HG02678 (cell line): Measurements from ENCODE around the gene CDK6.

ENCODE experiments used
- ATAC-seq: cut with Tn5 transposase; IDR thresholded peaks from one replicate; pipeline ENCODE4 v1.9.1; 2021; ENCODE audit warnings: mild to moderate bottlenecking, moderate library complexity; ENCODE audit not compliant: unreplicated experiment

CDK6 gene

GRCh38 chr7:92631067-92631849 is 205.1 kb downstream of the CDK6 start:
- ATAC-seq = peak; percentile 72

GRCh38 chr7:92629779-92630178 is 206.6 kb downstream of the CDK6 start:
- ATAC-seq = no peak

DNA sequence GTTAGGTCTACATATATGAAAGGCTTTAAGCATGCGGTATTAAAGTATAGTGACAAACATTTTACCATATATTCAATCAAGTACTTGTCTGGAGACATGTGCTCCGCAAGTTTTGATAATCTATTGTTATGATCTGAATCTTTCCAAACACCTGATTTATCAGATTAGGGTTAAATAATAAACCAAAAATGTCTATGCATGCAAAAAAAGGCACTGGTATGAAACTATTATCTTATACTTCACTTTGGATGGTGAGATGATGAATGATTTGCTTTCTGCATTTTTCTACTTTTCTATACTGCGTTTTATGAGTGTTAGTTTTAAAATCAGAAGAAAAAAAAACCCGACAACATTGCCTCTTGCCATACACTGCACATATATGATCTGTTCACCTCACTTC is 208.4 kb downstream of the CDK6 start:
- ATAC-seq = no peak

DNA sequence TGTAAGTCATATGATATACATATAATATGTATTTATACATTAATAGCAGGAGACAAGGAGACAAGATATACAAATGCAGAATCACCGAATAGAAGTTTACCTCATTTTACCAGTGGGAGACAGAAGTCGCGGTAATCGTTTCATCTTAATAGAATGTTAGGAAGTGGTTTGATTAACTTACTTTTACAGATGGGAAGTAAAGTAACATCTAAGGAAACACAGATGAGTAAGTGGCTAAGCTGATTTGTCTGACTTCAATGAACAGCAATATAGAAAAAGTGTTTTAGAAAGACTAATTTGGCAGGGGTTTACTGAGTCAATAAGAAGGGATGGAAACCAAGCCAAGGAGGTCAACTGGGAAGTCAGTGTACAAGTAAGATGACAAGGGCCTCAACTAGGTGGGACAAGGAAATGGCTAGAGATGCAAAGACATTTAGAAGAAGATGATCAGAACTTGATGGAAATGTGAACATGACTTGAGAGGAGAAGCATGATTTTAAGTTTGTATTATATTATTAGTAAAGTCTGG is 210.0 kb downstream of the CDK6 start:
- no peak for ATAC-seq

GRCh38 chr7:92625617-92626016 is 210.8 kb downstream of the CDK6 start:
- ATAC-seq = no peak

GRCh38 chr7:92624298-92624996 is 211.9 kb downstream of the CDK6 start:
- no peak for ATAC-seq

GRCh38 chr7:92623544-92623943 is 212.8 kb downstream of the CDK6 start:
- ATAC-seq = no peak

- no peak for ATAC-seq
Observed at GRCh38 chr7:92622685-92623084, 213.7 kb downstream of the CDK6 start.

- peak; percentile 51 for ATAC-seq
Observed at GRCh38 chr7:92622030-92622429, 214.3 kb downstream of the CDK6 start.

- peak; percentile 50 for ATAC-seq
Observed at GRCh38 chr7:92621561-92622023, 214.8 kb downstream of the CDK6 start.

DNA sequence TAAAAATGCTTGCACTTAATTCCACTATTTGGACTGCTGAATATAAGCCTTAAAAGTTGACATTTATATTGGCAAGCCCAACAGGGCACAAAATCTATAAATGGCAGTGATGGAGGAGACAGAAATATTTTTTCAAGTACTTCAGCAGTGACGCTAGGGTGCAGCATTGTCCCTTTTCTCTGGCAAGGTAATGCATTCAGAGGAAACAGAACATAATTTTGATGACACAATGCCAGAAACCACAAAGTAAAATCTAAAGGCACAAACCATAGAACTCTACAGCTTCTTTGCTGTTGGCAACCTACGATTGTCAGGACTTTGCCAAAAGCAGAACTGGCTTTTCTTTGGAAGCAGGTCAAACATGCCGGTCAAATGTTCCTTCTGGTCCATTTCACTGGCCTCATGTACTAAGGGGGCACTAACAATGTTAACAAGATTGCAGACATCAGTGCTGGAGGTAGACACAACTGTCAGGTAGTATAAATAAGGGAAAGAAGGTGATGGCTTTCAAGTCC is 215.3 kb downstream of the CDK6 start:
- ATAC-seq = peak; percentile 66

GRCh38 chr7:92615861-92616260 is 220.5 kb downstream of the CDK6 start:
- ATAC-seq = no peak

DNA sequence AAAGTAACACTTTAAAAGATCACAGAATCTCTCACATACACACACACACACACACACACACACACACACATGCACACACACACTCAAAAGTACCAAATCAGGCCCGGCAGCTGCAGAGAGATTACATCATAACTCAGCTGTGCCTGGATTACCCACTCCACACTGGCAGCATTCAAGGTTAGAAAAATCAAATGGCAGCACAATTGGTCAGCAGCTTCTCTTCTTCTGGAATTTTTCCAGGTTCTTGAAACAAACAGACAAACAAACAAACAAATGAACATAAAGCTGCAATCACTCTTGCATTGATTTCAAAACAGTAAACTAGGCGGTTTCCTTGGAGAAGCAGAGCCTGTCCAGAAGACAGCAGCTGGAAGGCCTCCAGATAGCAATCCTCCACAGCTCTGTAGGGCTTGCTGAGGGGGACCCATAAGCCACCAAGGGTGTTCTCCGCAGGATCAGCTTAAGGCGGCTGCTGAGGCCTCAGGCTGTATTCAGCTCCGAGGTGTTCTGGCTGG is 221.7 kb downstream of the CDK6 start:
- ATAC-seq = no peak

GRCh38 chr7:92613720-92614119 is 222.7 kb downstream of the CDK6 start:
- no peak for ATAC-seq

DNA sequence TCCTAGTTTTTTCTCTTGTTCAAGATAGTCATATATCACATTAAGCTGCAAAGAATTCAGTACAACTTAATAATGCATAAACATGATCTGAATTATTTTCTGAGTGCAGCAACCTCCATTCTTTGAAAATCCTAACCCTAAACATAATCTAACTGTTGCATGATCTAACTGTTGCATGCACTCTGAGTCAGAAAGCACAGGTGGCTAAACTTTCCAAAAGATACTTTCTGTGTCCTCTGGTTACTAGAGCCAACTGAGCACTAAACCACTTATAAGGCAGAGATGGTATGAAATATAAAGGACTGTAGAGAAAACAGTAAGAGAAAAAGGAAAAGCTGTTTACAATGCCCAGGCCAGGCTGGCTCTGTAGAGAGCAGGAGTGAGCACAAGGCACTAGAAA is 223.2 kb downstream of the CDK6 start:
- no peak for ATAC-seq

GRCh38 chr7:92612501-92612900 is 223.9 kb downstream of the CDK6 start:
- ATAC-seq = no peak

- no peak for ATAC-seq
Observed at GRCh38 chr7:92611735-92612134, 224.6 kb downstream of the CDK6 start.

GRCh38 chr7:92609921-92610518 is 226.4 kb downstream of the CDK6 start:
- no peak for ATAC-seq

DNA sequence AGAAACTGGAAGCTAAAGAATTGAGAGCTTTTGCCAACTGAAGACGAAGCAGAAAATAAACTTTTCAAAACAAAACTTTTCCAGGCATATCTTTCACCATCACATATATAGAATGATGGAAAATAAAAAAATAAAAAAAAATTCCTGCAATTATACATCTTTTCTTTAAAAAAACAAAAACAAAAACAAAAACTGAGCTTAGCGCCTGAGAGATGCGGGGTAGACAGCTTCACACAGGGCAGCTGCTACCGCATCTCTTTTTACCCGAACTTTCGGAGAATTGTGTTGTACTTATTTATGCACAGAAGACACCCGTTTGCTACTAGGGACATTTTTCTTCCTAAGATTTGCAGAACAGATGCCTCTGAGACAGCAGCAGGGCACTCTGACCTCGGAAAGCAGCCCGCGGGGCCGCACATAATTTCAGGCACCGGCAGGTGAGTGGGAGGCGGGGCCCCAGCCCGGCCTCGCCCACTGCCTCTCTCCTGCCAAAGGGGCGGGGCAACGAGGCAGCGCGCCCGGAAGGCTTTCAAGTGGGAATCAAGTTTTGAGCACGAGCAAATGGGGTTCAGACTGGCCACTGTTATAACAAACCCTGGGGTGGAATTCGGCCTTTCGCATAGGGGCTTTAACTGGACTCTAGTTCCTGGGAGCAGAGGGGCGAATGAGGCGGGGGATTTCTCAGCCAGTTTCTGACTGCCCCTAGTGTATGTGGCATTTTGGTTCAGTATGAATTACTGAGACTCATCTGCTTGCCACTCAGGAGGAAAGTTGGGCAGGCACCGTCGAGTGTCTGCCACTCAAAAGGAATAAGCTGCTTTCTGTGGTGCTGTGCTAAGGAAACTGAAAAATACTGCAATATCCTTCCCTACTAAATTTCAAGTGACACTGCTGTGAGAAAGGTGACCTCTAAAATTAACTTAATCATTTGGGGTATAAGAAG is 227.7 kb downstream of the CDK6 start:
- no peak for ATAC-seq

DNA sequence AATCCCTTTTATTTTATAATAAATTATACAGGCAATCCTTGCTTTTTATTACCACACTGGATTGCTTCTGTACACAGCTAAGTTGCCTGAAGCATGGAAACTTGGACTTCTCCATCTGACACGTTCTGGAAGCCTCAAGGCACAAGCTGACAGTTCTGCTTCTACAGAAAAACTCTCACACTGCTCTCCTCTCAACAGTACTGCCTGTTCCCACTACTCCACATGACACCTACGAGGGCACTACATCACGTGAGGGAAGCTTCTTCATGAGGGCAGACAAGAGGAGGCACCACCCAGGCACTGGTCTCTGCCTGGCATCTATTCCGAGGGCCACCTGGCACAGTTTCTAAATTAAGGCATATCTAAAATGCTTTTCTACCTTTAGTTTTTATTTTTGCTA is 229.4 kb downstream of the CDK6 start:
- no peak for ATAC-seq
